OCI-LY1 (cell line): ENCODE data around the gene RNF144A.

ENCODE experiments used
- H2AFZ ChIP-seq: fragments of 200-600 bp; sonication (generic), shearing (Covaris generic); 2 replicates; pipeline ENCODE4 v1.6.0; 2014; ENCODE audit warnings: antibody characterized with exemption, mild to moderate bottlenecking, low read length
- H3F3A ChIP-seq: fragments of 200-600 bp; sonication (generic), shearing (Covaris generic); 2 replicates; pipeline ENCODE4 v1.6.0; 2014; ENCODE audit warnings: mild to moderate bottlenecking, antibody characterized with exemption, low read length, moderate library complexity; ENCODE audit not compliant: insufficient read depth
- H3K27ac ChIP-seq: fragments of 200-600 bp; sonication (generic); 2 replicates; pipeline ENCODE4 v1.5.1; 2014; ENCODE audit warnings: low read length, mixed run types, mild to moderate bottlenecking, low read depth; ENCODE audit not compliant: poor library complexity, severe bottlenecking
- H3K27me3 ChIP-seq: fragments of 200-600 bp; sonication (generic); 2 replicates; pipeline ENCODE4 v1.6.0; 2014; ENCODE audit warnings: antibody characterized with exemption, mild to moderate bottlenecking, low read length, moderate library complexity; ENCODE audit not compliant: insufficient read depth
- H3K36me3 ChIP-seq: fragments of 200-600 bp; sonication (generic); 2 replicates; pipeline ENCODE4 v1.6.1; 2014; ENCODE audit warnings: mild to moderate bottlenecking, antibody characterized with exemption, low read length, moderate library complexity, mixed read lengths; ENCODE audit not compliant: insufficient read depth
- H3K4me1 ChIP-seq: fragments of 200-600 bp; sonication (generic); 2 replicates; pipeline ENCODE4 v1.5.1; 2014; ENCODE audit warnings: mild to moderate bottlenecking, low read length, moderate library complexity; ENCODE audit not compliant: insufficient read depth, severe bottlenecking
- H3K4me2 ChIP-seq: fragments of 200-600 bp; sonication (generic), shearing (Covaris generic); 2 replicates; pipeline ENCODE4 v1.6.1; 2014; ENCODE audit warnings: low read length
- H3K4me3 ChIP-seq: fragments of 200-600 bp; sonication (generic); 2 replicates; pipeline ENCODE4 v1.5.1; 2014; ENCODE audit warnings: low read length, low read depth, mild to moderate bottlenecking, mixed read lengths; ENCODE audit not compliant: poor library complexity, severe bottlenecking
- H3K79me2 ChIP-seq: fragments of 200-600 bp; shearing (Covaris generic); 2 replicates; pipeline ENCODE4 v1.6.1; 2016; ENCODE audit warnings: mixed run types, low read length, mixed read lengths; ENCODE audit not compliant: insufficient read depth
- H3K9ac ChIP-seq: fragments of 200-600 bp; sonication (generic), shearing (Covaris generic); 2 replicates; pipeline ENCODE4 v1.6.1; 2014; ENCODE audit warnings: mild to moderate bottlenecking, low read length, mixed read lengths
- H3K9me2 ChIP-seq: fragments of 200-600 bp; sonication (generic), shearing (Covaris generic); 2 replicates; pipeline ENCODE4 v1.6.1; 2014; ENCODE audit warnings: low read depth, mild to moderate bottlenecking, low read length, mixed read lengths
- H3K9me3 ChIP-seq: fragments of 200-600 bp; shearing (Covaris generic); 2 replicates; pipeline ENCODE4 v1.6.1; 2014; ENCODE audit warnings: low read length, mixed read lengths
- H4K20me1 ChIP-seq: fragments of 200-600 bp; sonication (generic), shearing (Covaris generic); 2 replicates; pipeline ENCODE4 v1.6.0; 2016; ENCODE audit warnings: mild to moderate bottlenecking, low read length; ENCODE audit not compliant: insufficient read depth
- EZH2 ChIP-seq: fragments of 200-600 bp; sonication (generic), shearing (Covaris generic); IDR thresholded peaks from 2 replicates; pipeline ENCODE4 v1.8.0; 2017; ENCODE audit warnings: borderline replicate concordance, mixed run types, mild to moderate bottlenecking, antibody characterized with exemption, low read length, moderate library complexity, mixed read lengths
- TF ChIP-seq, protein P1 (sequence below): fragments of 200-600 bp; sonication (generic), shearing (Covaris generic); IDR thresholded peaks from 2 replicates; pipeline ENCODE4 v1.5.1; 2017; ENCODE audit warnings: mild to moderate bottlenecking, antibody characterized with exemption, low read length, moderate library complexity, mixed read lengths

The RNF144A gene

DNA sequence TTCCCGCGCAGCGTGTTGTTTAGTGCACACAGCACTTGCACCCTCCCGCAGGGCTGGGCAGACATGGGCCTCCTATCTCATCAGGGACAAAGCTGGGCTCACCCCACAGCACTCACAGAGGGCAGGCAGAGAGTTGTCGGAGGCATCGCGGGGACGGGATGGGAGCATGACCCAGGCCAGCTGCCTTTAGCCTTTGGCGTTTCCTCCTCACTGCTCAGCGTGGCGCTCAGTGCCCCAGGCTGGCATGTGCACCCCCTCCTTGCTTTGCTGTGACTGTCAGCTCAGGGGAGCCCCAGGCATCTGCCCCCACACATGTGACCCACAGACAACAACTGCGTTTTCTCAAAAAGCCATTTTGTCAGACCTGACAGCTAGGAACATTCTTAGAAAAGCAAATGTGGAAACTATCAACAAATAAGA, 101.1 kb downstream of the RNF144A start:
- 0 out of 2 replicates have a peak, but pooled peaks cover 7% of the 10 kb centered on the region for H3K27me3 ChIP-seq
- no peaks in the 10 kb centered on the region for H3K36me3 ChIP-seq
- no peaks in the 10 kb centered on the region for H3K9me2 ChIP-seq

DNA sequence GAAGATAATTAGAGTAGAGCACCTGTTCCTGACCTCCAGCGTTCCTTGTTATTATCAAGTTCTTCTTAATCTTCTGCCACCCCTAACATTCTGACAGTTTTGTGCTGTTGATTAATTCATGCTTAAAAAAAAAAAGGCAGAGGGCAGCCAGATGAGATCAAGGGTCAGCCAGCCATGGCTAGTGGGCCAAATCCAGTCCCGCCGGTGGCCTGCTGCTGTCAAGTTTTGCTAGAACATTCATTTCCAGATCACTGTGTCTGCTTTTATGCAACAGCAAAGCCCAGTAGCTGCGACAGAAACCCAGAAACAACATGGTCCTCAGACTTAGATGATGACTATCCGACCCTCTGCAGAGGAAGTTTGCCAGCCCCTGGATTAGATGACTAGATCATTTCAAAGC, 101.6 kb downstream of the RNF144A start:
- Histone ChIP-seq H3K27ac (no peak overlapping the region), H2AFZ (no peak overlapping the region), H3K9me3 (no peaks in the 10 kb centered on the region), H3K4me1 (no peaks in the 10 kb centered on the region), H3K36me3 (no peaks in the 10 kb centered on the region), H3K9me2 (no peaks in the 10 kb centered on the region), H3K79me2 (no peaks in the 10 kb centered on the region), H3K4me3 (no peak overlapping the region), H3K9ac (no peak overlapping the region), H3F3A (no peaks in the 10 kb centered on the region), H3K4me2 (no peak overlapping the region), H3K27me3 (peaks cover 7% of the 10 kb centered on the region; the same call in 1 of the 2 replicates), H4K20me1 (no peaks in the 10 kb centered on the region)
- TF ChIP-seq, protein P1, sequence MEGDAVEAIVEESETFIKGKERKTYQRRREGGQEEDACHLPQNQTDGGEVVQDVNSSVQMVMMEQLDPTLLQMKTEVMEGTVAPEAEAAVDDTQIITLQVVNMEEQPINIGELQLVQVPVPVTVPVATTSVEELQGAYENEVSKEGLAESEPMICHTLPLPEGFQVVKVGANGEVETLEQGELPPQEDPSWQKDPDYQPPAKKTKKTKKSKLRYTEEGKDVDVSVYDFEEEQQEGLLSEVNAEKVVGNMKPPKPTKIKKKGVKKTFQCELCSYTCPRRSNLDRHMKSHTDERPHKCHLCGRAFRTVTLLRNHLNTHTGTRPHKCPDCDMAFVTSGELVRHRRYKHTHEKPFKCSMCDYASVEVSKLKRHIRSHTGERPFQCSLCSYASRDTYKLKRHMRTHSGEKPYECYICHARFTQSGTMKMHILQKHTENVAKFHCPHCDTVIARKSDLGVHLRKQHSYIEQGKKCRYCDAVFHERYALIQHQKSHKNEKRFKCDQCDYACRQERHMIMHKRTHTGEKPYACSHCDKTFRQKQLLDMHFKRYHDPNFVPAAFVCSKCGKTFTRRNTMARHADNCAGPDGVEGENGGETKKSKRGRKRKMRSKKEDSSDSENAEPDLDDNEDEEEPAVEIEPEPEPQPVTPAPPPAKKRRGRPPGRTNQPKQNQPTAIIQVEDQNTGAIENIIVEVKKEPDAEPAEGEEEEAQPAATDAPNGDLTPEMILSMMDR = no peak
- no peak for TF ChIP-seq EZH2

More for the DNA sequence above, 101.1 kb downstream of the RNF144A start:
- H3K79me2 ChIP-seq = no peaks in the 10 kb centered on the region
- H3K4me1 ChIP-seq = no peaks in the 10 kb centered on the region
- no peak overlapping the region for H3K27ac ChIP-seq
- no peak overlapping the region for H3K9ac ChIP-seq
- H3K4me3 ChIP-seq = no peak overlapping the region
- no peak overlapping the region for H2AFZ ChIP-seq
- no peaks in the 10 kb centered on the region for H3K9me3 ChIP-seq
- H3K4me2 ChIP-seq = no peak overlapping the region
- TF ChIP-seq, protein P1 = no peak
- TF ChIP-seq EZH2 = no peak
- no peaks in the 10 kb centered on the region for H3F3A ChIP-seq
- no peaks in the 10 kb centered on the region for H4K20me1 ChIP-seq

DNA sequence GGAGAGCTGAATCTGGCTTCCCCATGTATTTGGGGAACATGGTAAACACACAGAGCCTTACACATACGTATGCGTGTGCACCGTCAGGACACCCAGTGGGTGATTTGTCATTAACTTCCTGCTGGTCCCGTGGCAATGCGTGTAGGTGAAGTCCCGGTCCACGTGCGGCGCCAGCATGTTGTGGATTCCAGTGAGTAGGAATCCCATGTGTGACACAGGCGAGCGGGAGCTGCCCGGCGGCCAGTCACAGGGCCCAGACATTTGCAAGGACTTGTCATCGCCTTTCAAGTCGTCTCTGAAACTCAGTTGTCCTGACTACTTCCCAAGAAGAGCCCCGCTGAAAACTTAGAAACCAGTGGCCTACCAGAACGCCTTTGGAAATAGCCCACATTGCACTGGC, 102.0 kb downstream of the RNF144A start:
- H3K9ac ChIP-seq = no peak overlapping the region
- no peaks in the 10 kb centered on the region for H3K36me3 ChIP-seq
- H3K9me2 ChIP-seq = no peaks in the 10 kb centered on the region
- no peaks in the 10 kb centered on the region for H4K20me1 ChIP-seq
- H3K4me1 ChIP-seq = no peaks in the 10 kb centered on the region
- H3K27me3 ChIP-seq = peaks cover 7% of the 10 kb centered on the region; the same call in 1 of the 2 replicates
- no peak overlapping the region for H3K27ac ChIP-seq
- no peak for TF ChIP-seq EZH2
- TF ChIP-seq, protein P1 = no peak
- H3K4me2 ChIP-seq = no peak overlapping the region
- no peak overlapping the region for H3K4me3 ChIP-seq
- no peaks in the 10 kb centered on the region for H3K9me3 ChIP-seq
- H3K79me2 ChIP-seq = no peaks in the 10 kb centered on the region
- H3F3A ChIP-seq = no peaks in the 10 kb centered on the region
- H2AFZ ChIP-seq = no peak overlapping the region
